ENCODE data around the gene MEAK7. TPM values are rescaled to one million over a fixed set of nuclear protein-coding genes. Genes with fewer than 3 reads are reported as not detected.

MEAK7 gene
- total and polyA plus RNA-seq, 2 of the 8 experiments (the other 6 are each of a cell fraction or from before 2014, with no cell fraction given) = 9.6 to 19.6 TPM

GRCh38 chr16:84513666-84514065 is 9.2 kb upstream of the MEAK7 start (continued):
- TF ChIP-seq CTCF (IDR thresholded peaks at IDR 0.05; ENCODE audit: control extremely low read depth in 1 of 3, insufficient read depth in 1 of 3, low read depth in 1 of 3, low read length in 3 of 3) (no peak), ATF3 (IDR thresholded peaks at IDR 0.05; ENCODE audit: insufficient read depth, low read depth, low read length) (no peak), POLR2AphosphoS5 (IDR thresholded peaks at IDR 0.05; ENCODE audit: low read depth, low read length) (no peak), CREB1 (IDR thresholded peaks at IDR 0.05) (no peak), USF2 (IDR thresholded peaks at IDR 0.05; ENCODE audit: low read length) (no peak), EP300 (IDR thresholded peaks at IDR 0.05; ENCODE audit: borderline replicate concordance in 1 of 2, low read depth in 2 of 2, low read length in 2 of 2) (no peak)
